ENCODE results near the gene MYMX.

MYMX gene

DNA sequence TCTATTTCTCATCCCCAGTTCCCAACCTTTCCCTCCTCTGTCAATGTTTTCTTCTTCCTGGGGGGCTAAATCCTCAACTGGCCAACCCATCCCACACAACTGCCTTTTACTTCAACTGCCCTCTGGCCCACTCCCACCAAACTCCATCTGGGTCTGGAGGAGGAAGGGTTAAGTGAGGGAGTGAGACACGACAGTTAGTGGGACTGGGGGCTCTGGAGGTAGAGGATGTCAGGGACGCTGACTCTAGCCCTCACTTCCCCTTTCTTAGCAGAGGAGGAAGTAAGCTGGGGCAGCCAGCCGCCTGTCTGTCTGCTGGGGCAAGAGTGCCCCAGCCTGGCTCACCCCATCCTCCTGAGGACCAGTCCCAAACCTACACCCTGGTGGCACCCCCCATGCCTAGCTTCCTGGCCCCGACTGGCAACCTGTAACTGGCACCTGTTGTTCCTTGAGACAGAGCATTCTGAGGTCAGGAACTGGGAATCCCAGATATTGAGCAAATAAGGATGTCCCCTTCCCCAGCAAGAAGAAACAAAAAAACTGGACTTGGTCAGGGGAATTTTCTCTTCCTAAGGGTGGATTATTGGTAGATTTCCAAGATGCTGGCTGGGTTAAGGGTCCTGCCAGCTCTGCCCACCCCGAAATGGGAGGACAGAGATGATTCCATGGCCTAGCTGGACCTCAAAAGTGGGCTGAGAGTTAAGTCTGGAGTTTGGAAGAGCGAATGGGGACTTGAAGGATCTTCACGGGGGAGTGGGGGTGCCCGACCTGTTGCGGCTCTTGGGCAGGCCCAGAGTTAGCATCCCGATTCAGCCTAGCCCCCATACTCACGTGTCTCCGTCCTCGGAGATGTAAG is 47.7 kb downstream of the MYMX start:
- in situ Hi-C loops (cut with HindIII; ENCODE audit: low pct_unique_long_range_greater_than_20kb, low sequenced_read_pairs), result no loop called here
- no peak for DNase-seq (ENCODE audit: low read depth in 1 of 2, low spot score in 1 of 2)
- TF ChIP-seq JUND (IDR thresholded peaks at IDR 0.05; ENCODE audit: low read depth), result no peak

GRCh38 chr6:44265007-44265721 is 48.4 kb downstream of the MYMX start, which contains the start of gene NFKBIE:
Gene NFKBIE (minus strand): TSS chr6:44265551. CDS start chr6:44265346, 205 bp downstream.
- in situ Hi-C loops (cut with HindIII; ENCODE audit: low pct_unique_long_range_greater_than_20kb, low sequenced_read_pairs), result no loop called here
- DNase-seq (ENCODE audit: low read depth in 1 of 2, low spot score in 1 of 2), result peak; percentile 88
- TF ChIP-seq JUND (IDR thresholded peaks at IDR 0.05; ENCODE audit: low read depth), result no peak

DNA sequence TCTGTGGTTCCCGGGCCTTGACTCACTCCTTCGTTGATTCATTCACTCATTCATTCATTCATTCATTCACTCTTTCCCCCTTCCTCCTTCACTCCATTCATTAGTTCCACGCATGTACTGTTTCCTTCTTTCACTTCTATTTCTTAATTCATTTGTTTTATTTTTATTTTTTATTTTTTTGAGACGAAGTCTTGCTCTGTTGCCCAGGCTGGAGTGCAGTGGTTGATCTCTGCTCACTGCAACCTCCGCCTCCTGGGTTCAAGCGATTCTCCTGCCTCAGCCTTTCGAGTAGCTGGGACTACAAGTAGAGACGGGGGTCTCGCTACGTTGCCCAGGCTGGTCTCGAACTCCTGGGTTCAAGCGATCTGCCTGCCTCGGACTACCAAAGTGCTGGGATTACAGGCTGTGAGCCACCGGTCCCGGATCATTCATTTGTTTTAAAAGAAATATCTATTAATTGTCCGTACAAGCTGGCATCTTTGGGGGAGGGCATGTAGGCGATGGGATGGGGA is 49.1 kb downstream of the MYMX start:
- no peak for TF ChIP-seq JUND (IDR thresholded peaks at IDR 0.05; ENCODE audit: low read depth)
- in situ Hi-C loops (cut with HindIII; ENCODE audit: low pct_unique_long_range_greater_than_20kb, low sequenced_read_pairs), result no loop called here
- DNase-seq (ENCODE audit: low read depth in 1 of 2, low spot score in 1 of 2), result no peak

DNA sequence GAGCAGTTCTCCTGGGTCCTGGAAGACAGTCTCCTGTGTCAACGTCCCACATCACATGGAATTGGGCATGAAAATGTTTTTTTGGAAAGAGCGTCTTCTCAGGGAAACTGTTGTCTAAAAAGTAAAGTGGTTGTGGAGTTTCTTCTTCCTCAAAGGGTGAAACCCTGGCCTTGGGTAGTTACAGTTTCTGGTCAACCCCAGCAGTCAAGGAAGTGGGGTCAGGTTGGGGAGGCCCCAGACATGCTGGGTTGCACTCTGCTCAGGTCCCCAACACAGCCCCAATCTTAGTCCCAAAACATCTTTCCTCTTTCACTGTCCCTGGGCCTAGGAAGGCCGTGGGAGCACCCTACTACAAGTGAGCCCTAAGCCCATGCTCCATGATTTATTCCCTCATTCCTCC is 49.6 kb downstream of the MYMX start:
- no peak for DNase-seq (ENCODE audit: low read depth in 1 of 2, low spot score in 1 of 2)
- TF ChIP-seq JUND (IDR thresholded peaks at IDR 0.05; ENCODE audit: low read depth), result no peak
- in situ Hi-C loops (cut with HindIII; ENCODE audit: low pct_unique_long_range_greater_than_20kb, low sequenced_read_pairs), result no loop called here

GRCh38 chr6:44267252-44267651 is 50.5 kb downstream of the MYMX start:
- DNase-seq (ENCODE audit: low read depth in 1 of 2, low spot score in 1 of 2), result no peak
- in situ Hi-C loops (cut with HindIII; ENCODE audit: low pct_unique_long_range_greater_than_20kb, low sequenced_read_pairs), result no loop called here
- TF ChIP-seq JUND (IDR thresholded peaks at IDR 0.05; ENCODE audit: low read depth), result no peak
